CD14-positive monocyte (primary cell): Measurements from ENCODE around the gene AGR3. TPM values are rescaled to one million over a fixed set of nuclear protein-coding genes. Genes with fewer than 3 reads are reported as not detected.

Experiments
- DNase-seq, 3 donors: peaks; one replicate each; pipeline ENCODE4 v3.0.0-alpha.2; 2011 to 2022
- H2AFZ ChIP-seq: 2 replicates; pipeline ENCODE4 v1.6.0; 2012; ENCODE audit warnings: mild to moderate bottlenecking, low read depth, low read length, inconsistent platforms; ENCODE audit not compliant: insufficient read depth, poor library complexity, severe bottlenecking
- H3K27ac ChIP-seq, 2 donors: 1 replicate in 1 of 2; 2 replicates in 1 of 2; pipeline ENCODE4 v1.5.1; 2012 to 2013; ENCODE audit warnings: low read length in 2 of 2, control low read depth in 1 of 2, inconsistent platforms in 1 of 2, low read depth in 1 of 2, mild to moderate bottlenecking in 1 of 2
- H3K27me3 ChIP-seq, 2 donors: one replicate each; pipeline versions ENCODE4 v1.6.0 to v1.6.1; 2011 to 2013; ENCODE audit warnings: low read length in 2 of 2; ENCODE audit not compliant: control insufficient read depth in 2 of 2, insufficient read depth in 2 of 2
- H3K36me3 ChIP-seq, 2 donors: replicated peaks in 1 of 2; 1 replicate in 1 of 2; 2 replicates in 1 of 2; pipeline versions ENCODE4 v1.5.1 to v1.6.1; 2012 to 2013; ENCODE audit warnings: low read length in 2 of 2, control low read depth in 1 of 2, inconsistent platforms in 1 of 2, mild to moderate bottlenecking in 1 of 2; ENCODE audit not compliant: insufficient read depth in 2 of 2, control insufficient read depth in 1 of 2
- H3K4me1 ChIP-seq, 2 donors: 1 replicate in 1 of 2; 2 replicates in 1 of 2; pipeline versions ENCODE4 v1.5.1 to v1.6.1; 2012 to 2013; ENCODE audit warnings: low read length in 2 of 2, control low read depth in 1 of 2, inconsistent platforms in 1 of 2, mild to moderate bottlenecking in 1 of 2, moderate library complexity in 1 of 2; ENCODE audit not compliant: insufficient read depth in 2 of 2, control insufficient read depth in 1 of 2
- H3K4me2 ChIP-seq: replicated peaks from 2 replicates; pipeline ENCODE3; 2012; ENCODE audit warnings: low read length, moderate library complexity, mild to moderate bottlenecking; ENCODE audit not compliant: poor library complexity, severe bottlenecking; ENCODE audit errors: extremely low read depth
- H3K4me3 ChIP-seq, 3 experiments: fragments of 200-600 bp in 1 of 3; sonication (generic) in 1 of 3; replicated peaks in 1 of 3; 1 replicate in 2 of 3; 2 replicates in 1 of 3; pipeline ENCODE4 v1.5.1; 2011 to 2013; ENCODE audit warnings: low read length in 3 of 3, mild to moderate bottlenecking in 3 of 3, control low read depth in 2 of 3, low read depth in 2 of 3, inconsistent platforms in 1 of 3, moderate library complexity in 1 of 3
- H3K79me2 ChIP-seq: 2 replicates; pipeline ENCODE4 v1.6.0; 2012; ENCODE audit warnings: mild to moderate bottlenecking, control low read depth, inconsistent platforms, low read length, moderate library complexity; ENCODE audit not compliant: insufficient read depth
- H3K9ac ChIP-seq: 2 replicates; pipeline ENCODE4 v1.6.0; 2017; ENCODE audit warnings: low read length, mild to moderate bottlenecking; ENCODE audit not compliant: insufficient read depth, poor library complexity, severe bottlenecking
- H3K9me3 ChIP-seq, 2 donors: replicated peaks in 1 of 2; 1 replicate in 1 of 2; 2 replicates in 1 of 2; pipeline versions ENCODE4 v1.5.1 to v1.6.1; 2012 to 2013; ENCODE audit warnings: low read length in 2 of 2, control low read depth in 1 of 2; ENCODE audit not compliant: control insufficient read depth in 1 of 2, insufficient read depth in 1 of 2
- H4K20me1 ChIP-seq: 2 replicates; pipeline ENCODE4 v1.6.0; 2012; ENCODE audit warnings: mild to moderate bottlenecking, low read length, control low read depth, moderate library complexity; ENCODE audit not compliant: insufficient read depth
- H3K27ac Mint-ChIP-seq, 7 donors: one replicate each; pipeline ENCODE4 v1.8.0; 2020; ENCODE audit warnings: mild to moderate bottlenecking in 7 of 7, mixed read lengths in 7 of 7, moderate library complexity in 6 of 7, inconsistent platforms in 2 of 7
- H3K27me3 Mint-ChIP-seq, 3 donors: one replicate each; pipeline ENCODE4 v1.8.0; 2021 to 2022; ENCODE audit warnings: low read depth in 3 of 3, mild to moderate bottlenecking in 3 of 3, mixed read lengths in 3 of 3, moderate library complexity in 3 of 3, inconsistent platforms in 1 of 3
- H3K36me3 Mint-ChIP-seq, 2 donors: one replicate each; pipeline ENCODE4 v1.8.0; 2020; ENCODE audit warnings: mixed read lengths in 2 of 2, inconsistent platforms in 1 of 2, mild to moderate bottlenecking in 1 of 2
- H3K4me1 Mint-ChIP-seq: one replicate; pipeline ENCODE4 v1.8.0; 2020; ENCODE audit warnings: mild to moderate bottlenecking, mixed read lengths
- H3K4me3 Mint-ChIP-seq, 2 donors: one replicate each; pipeline ENCODE4 v1.8.0; 2020; ENCODE audit warnings: mild to moderate bottlenecking in 2 of 2, mixed read lengths in 2 of 2, moderate library complexity in 1 of 2
- H3K9me3 Mint-ChIP-seq, 7 donors: one replicate each; pipeline ENCODE4 v1.8.0; 2020 to 2022; ENCODE audit warnings: mixed read lengths in 7 of 7, mild to moderate bottlenecking in 6 of 7, moderate library complexity in 6 of 7, inconsistent platforms in 2 of 7
- CTCF ChIP-seq: fragments of 200-600 bp; IDR thresholded peaks from one replicate; pipeline ENCODE4 v1.8.0; 2022; ENCODE audit warnings: antibody characterized with exemption, mild to moderate bottlenecking
- WGBS: methylation state at CpG from one replicate; pipeline ENCODE4 v1.1.5; 2013; ENCODE audit warnings: missing lambda C conversion rate; ENCODE audit not compliant: insufficient coverage; 5-methylcytosine and 5-hydroxymethylcytosine counted together
- intact Hi-C, 2 donors: fragments of 100-400 bp; cut with micrococcal nuclease; formaldehyde crosslinking; loops; one replicate each; pipeline versions ENCODE4 v1.15.0 to v1.15.1; 2023
- polyA plus RNA-seq, 3 donors: library from polyadenylated mRNA; depleted of rRNA in 1 of 3; unstranded in 2 of 3; stranded (reverse) in 1 of 3; fragments of 300-500 nt in 2 of 3; fragments of >200 nt in 1 of 3; fragmentation: Illumina TruSeq in 2 of 3; gene quantifications; 1 replicate in 2 of 3; 2 replicates in 1 of 3; pipeline ENCODE4 v1.2.3, GENCODE V29; 2012 to 2021

AGR3 gene
- polyA plus RNA-seq, 3 donors, result not detected

DNA sequence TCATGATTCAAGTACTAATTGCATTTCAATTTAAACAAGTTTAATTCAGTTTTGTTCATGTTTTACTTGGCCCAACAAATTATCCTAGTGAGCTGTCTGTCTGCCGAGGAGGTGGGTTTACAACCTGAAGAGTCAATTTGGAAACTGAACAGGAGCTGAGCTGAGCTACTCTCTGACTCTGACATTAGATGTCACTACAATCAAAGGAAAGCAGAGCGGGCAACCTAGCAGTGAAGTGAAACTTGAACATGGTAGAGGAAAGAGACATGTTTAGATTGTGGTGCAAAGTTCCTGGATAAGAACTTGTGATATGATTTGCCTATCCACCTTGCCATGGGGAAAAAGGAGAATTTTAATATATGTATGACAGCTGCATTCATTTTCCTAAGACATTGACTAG lies 9.6 kb upstream of the AGR3 start:
- Histone ChIP-seq H3K36me3 (no peaks in the 10 kb centered on the region), H3K9ac (no peak overlapping the region), H3K9me3 (no peaks in the 10 kb centered on the region), H3K4me2 (no peak overlapping the region), H3K27ac (no peak overlapping the region), H3K4me3 (no peak overlapping the region), H3K79me2 (no peaks in the 10 kb centered on the region), H3K4me1 (no peaks in the 10 kb centered on the region), H4K20me1 (no peaks in the 10 kb centered on the region), H2AFZ (no peak overlapping the region), H3K27me3 (no peaks in the 10 kb centered on the region)
- WGBS, result no CpG with 5 or more reads among the region's 2 CpGs
- peak in 2 of 3 donors; percentile 3 to 10 for DNase-seq
- Mint-ChIP-seq H3K27ac (no peak overlapping the region), H3K4me3 (no peak overlapping the region), H3K4me1 (peaks cover 6% of the 10 kb centered on the region), H3K36me3 (no peaks in the 10 kb centered on the region), H3K9me3 (no peaks in the 10 kb centered on the region), H3K27me3 (peaks cover 0 to 2% (median 0%) of the 10 kb centered on the region in 3 donors)
- peak; percentile 32 for TF ChIP-seq CTCF
- intact Hi-C loops, result no loop called here

DNA sequence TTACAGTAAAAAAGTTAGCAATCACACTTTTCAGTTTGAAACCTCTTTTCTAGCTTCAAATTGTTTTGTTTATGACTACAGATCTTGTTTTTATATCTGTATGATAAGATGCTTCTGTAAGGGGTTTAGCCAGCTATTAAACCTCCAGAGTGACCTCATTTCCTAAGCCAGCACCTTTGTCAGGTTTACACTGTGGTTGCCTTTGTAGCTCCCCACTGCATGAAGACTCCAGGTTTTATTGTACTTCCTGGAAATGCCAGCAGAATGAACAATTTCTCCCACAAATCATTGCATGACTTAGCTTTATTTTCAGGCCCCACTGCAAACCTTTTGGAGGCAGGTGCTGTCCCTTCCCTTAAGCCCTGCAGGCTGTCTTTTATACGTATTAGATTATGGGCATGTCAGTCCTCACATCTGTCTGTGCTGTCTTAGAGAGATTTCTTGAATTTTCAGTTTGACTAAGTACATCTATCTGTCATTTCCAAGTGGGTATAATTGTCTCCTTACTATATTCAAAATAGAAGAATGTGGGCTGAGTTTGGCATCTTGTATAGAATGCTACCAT lies 8.2 kb upstream of the AGR3 start:
- no CpG with 5 or more reads among the region's 1 CpG for WGBS
- no peak for DNase-seq
- Histone ChIP-seq H3K36me3 (no peaks in the 10 kb centered on the region), H3K27ac (no peak overlapping the region), H2AFZ (no peak overlapping the region), H3K4me2 (no peak overlapping the region), H3K27me3 (no peaks in the 10 kb centered on the region), H4K20me1 (no peaks in the 10 kb centered on the region), H3K9ac (no peak overlapping the region), H3K79me2 (no peaks in the 10 kb centered on the region), H3K4me3 (no peak overlapping the region), H3K4me1 (no peaks in the 10 kb centered on the region), H3K9me3 (no peaks in the 10 kb centered on the region)
- Mint-ChIP-seq H3K27me3 (peaks cover 0 to 2% (median 0%) of the 10 kb centered on the region in 3 donors), H3K4me3 (no peak overlapping the region), H3K4me1 (peaks cover 6% of the 10 kb centered on the region), H3K27ac (peak overlapping the region in 1 of 7 donors; percentile 31), H3K9me3 (no peaks in the 10 kb centered on the region), H3K36me3 (no peaks in the 10 kb centered on the region)
- intact Hi-C loops, result no loop called here
- TF ChIP-seq CTCF, result no peak
